ENCODE data around the gene C1orf53.
"Not testable (repeated sequence)": the region's sequence is repeated elsewhere in the genome, so short reads cannot be mapped to it uniquely, and the experiment has no call there.

The C1orf53 gene

DNA sequence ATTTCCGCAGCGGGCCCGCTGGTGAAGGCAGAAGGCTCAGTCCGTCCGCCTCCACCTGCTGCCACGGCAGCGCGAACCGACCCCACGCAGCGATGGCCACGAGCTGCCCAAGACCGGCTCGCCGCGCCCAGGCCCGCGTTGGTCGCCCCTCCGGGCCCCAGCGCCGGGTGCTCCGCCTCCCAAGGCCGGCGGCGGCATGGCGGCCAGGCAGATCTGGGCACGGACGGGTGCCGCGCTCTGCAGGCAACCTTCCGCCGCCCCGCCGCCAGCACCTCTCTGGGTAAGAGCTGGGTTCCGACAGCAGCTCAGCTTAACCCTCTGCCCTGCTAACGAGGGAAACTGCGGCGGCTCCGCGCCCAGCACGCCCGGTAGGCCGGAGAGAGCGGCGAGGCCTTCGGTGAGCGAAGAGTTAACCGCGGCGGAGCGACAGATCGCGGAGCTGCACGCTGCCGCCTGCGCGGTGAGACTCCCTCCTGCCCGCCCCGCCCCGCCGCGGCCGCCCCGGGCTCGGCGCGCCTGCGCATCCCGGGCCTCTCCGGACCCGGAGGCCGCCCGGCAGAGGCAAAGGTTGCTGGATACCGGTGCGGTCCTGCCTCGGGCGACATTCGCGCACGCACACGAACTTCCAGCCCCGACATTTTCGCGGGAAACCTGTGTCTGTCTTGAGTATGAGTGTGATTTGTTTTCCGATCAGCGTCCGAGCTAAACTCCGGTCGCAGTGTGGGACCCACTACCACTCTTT lies at the start of gene C1orf53:
TSS of gene C1orf53 (plus strand) at position 177 of the 742 bp plus-strand sequence. CDS start at position 197, 20 bp downstream.
- peak; percentile 94 to 96 for ATAC-seq

DNA sequence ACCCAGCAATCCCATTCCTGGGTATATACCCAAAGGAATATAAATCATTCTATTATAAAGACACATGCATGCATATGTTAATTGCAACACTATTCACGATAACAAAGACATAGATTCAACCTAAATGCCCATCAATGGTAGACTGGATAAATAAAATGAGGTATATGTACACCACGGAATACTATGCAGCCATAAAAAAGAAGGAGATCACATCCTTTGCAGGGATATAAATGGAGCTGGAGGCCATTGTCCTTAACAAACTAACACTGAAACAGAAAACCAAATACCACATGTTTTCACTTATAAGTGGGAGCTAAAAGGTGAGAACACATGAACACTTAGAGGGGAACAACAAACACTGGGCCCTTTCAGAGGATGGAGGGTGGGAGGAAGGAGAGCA lies 46.7 kb upstream of the C1orf53 start:
- ATAC-seq: not testable (repeated sequence)

DNA sequence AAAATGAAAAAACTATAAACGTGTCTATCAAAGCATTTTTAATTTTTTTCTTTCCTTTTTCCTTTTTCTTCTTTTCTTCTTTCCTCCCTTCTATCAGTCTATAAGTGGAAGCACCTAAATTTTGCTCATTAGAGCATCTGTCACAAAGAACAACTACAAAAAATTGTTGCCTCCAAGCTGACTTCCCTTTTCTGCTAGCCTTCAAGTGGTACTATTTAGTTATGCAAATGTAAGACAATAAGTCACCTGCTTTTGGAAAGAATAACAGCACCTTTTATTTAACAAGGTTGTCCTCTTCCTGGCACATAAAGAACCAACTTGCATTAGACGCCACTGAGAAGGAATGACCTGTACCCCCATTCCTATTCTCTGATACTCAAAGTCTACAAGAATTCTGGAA lies 45.0 kb upstream of the C1orf53 start:
- ATAC-seq: no peak

DNA sequence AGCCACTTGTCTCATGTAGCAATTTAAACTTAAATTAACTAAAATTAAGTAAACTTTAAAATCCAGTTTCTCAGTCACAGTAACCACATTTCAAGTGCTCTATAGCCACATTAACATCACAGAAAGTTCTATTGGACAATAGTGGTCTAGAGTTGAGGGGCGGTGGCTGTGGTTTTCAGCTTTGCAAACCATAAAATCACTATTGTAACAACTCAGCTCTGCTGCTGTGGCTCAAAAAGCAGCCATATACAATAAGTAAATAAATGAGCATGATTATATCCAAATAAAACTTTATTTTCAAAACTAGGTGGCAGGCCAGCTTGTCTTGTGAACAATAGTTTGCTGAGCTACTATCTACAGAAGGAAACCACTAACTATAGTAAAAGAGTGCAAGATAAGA lies 43.4 kb upstream of the C1orf53 start:
- no peak for ATAC-seq

DNA sequence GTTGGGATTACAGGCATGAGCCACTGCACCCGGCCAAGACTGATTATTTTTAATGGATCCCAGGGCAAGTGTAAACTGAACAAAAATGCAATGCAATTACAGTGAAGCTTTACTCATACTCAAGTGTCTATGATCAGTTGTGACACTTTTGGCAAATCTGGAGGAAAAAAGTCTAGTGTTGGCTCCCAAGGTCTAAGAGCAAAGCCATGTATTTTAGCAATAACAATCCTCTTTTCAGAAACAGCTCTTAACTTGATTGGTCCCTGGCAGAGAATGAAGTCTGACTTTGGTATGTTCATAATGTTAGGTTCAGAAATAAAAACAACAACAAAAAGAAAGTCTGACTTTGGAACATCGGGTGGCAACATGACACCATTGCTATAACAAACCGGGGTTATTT lies 40.2 kb upstream of the C1orf53 start:
- ATAC-seq: no peak

DNA sequence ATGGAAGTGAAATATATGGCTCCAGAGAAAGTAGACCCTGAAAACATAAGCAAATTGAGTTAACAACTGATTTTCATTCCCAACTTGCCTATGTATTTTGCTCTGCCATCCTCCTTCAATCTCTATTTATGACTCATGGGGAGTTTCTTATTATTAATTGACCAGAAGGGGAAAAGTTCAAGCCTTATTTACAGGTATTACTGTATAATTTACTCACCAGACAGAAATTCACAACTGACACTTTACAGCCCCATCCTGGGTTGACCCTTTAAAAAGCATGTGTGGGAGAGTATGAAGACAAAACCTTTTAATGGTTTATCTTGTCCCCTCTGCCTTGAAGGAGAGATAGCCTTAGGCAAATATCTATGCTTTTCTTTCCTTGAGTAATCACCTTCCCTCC lies 39.8 kb upstream of the C1orf53 start:
- no peak for ATAC-seq

DNA sequence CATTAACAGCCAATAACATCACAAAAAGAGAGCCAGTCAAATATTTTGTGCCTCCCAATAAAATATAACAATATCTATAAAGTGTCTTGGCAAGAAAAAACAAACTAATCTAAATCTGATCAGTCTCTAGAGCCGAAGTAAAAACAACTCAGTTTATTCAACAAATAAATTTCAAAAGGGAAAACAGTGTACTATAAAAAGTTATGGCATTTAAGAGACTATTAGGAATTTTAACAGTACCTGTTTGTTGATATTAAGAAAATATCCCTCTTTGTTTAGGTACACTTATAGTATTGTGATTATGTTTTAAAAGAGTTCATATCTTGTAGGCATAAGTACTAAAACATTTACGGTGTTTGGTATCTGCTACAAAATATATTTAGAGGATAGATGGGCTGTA lies 36.6 kb upstream of the C1orf53 start:
- ATAC-seq: no peak

DNA sequence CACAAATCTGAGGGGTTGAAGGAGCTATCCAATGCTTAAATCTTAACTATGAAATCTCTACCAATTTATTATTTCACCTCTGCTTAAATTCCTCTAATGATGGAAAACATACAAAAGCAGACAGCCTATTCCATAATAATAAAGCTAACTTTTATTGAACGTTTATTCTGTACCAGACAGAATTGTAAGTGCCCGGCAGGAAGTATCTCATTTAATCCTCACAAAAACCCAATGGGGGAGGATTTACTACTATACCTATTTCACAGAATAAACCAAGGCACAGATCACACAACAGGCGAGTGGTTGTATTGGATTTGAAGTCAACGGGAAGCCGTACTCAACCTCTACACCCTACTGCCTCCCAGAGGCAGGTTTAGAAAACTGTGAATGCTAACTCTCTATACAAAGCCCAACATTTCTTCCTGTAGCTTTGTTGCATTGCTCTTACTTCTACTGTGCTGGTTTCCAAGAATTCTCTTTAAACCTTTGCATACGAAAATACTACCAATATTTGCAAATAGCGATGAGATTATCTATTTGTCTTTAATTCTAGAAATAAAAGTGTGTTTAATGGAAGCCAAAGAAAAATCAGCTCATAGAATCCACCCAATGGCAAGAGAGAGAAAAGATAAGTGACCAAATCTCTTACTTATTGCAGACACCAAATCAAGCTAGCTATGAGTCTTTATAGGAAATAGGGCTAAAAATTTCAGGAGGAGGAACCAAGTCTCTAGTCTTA lies 33.5 kb upstream of the C1orf53 start:
- ATAC-seq: peak; percentile 74 to 75

DNA sequence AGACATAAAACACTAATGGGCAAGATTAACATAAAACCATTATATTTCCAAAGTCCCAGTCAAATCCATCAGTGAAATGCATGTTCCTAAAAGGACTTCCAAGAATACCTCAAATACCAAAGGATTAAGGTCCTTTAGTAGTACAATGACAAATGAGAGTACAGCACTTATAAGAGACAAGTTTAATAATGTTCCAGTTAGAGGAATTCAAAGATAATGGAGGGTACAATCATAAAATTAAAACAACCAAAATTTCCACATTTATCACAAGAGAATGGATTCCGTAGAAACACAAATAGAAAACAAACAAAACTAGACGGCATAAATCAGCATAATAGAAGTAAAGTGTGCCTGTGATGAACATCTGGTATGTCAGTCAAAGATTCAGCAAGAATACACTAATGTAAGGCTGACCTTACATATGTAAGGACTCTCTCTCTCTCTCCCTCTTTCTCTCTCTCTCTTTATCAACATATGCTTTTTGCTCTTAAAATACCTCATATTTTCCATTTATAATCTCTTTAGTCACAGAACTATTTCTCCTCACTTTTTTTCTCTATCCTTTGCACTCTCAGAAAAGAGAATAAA lies 32.8 kb upstream of the C1orf53 start:
- ATAC-seq: no peak

DNA sequence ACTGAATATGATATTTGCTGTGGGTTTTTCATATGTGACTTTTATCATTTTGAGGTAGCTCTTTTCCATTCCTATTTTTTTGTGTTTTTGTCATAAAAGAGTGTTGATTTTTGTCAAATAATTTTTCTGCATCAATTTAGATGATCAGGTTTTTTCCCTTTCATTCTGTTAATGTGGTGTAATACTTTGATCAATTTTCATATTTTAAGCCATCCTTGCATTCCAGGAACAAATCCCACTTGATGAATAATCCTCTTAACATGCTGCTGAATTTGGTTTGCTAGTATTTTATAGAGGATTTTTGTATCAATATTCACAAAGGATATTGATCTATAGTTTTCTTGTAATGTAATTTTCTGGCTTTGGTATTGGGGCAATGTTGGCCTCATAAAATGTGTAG lies 25.5 kb upstream of the C1orf53 start:
- no peak for ATAC-seq

DNA sequence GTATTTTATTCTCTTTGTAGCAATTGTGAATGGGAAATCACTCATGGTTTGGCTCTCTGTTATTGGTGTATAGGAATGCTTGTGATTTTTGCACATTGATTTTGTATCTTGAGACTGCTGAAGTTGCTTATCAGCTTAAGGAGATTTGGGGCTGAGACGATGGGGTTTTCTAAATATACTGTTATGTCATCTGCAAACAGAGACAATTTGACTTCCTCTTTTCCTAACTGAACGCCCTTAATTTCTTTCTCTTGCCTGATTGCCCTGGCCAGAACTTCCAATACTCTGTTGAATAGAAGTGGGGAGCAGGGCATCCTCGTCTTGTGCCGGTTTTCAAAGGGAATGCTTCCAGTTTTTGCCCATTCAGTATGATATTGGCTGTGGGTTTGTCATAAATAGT lies 22.0 kb upstream of the C1orf53 start:
- not testable (repeated sequence) for ATAC-seq

DNA sequence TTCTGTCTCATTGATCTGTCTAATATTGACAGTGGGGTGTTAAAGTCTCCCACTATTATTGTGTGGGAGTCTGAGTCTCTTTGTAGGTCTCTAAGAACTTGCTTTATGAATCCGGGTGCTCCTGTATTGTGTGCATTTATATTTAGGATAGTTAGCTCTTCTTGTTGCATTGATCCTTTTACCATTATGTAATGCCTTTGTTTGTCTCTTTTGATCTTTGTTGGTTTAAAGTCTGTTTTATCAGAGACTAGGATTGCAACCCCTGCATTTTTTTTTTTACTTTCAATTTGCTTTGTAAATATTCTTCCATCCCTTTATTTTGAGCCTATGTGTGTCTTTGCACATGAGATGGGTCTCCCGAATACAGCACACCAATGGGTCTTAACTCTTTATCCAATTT lies 20.2 kb upstream of the C1orf53 start:
- ATAC-seq: not testable (repeated sequence)

DNA sequence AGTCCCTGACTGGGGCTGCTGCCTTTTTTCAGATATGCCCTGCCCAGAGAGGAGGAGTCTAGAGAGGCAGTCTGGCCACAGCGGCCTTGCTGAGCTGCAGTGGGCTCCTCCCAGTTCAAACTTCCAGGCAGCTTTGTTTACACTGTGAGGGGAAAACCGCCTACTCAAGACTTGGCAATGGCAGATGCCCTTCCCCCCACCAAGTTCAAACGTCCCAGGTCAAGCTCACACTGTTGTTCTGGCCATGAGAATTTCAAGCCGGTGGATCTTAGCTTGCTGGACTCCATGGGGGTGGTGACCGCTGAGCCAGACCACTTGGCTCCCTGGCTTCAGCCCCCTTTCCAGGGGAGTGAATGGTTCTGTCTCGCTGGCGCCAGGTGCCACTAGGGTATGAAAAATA lies 18.3 kb upstream of the C1orf53 start:
- ATAC-seq: no peak

DNA sequence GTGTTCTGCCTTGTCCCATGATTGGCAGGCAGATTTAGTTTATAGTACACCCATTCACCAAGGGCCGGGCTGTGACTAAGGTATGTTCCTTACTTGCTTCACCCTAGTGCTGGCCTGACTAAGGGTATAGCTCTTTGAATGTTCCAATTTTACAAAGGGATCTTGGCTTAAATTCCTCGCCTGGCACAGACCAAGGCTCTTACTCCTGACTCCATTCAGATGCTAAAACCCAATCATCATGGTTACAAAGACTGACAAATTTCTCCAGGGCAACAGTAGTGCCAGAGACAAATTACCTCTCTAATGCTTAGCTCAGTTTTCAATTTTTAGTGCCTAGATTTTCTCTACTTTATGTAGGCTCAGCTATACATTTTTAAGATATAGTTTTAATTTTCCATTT lies 11.5 kb upstream of the C1orf53 start:
- ATAC-seq: no peak

DNA sequence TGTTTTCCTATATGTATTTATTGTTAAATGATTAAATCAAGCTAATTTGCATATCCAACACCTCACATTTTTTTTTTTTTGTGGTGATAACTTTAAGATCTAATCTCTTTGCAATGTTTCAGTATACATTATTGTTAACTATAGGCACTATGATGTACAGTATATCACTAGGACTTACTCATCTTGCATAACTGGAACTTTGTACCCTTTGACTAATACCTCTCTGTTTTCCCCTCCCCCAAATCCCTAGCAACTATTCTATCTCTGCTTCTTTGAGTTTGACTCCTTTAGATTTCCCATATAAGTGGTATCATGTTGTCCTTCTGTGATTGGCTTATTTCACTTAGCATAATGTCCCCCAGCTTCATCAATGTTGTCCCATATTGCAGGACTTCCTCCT lies 9.7 kb upstream of the C1orf53 start:
- no peak for ATAC-seq

DNA sequence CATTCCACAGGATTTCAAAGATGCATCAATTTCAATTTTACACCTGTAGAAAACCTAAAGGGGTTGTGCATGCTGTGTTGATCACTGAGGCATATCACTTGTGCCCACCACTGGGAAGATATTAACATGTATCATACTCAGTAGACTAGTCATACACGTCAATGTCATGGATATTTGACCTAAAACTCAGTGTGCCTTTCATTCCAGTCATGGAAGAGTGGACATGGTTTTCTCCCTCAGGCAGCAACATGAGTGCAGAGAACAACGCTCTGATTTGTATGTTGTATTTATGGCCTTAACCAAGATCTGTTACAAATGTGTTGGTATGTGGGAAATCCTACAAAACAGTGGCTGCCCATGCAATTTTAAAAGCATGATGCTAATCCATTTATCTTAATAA lies 6.1 kb upstream of the C1orf53 start:
- ATAC-seq: no peak

DNA sequence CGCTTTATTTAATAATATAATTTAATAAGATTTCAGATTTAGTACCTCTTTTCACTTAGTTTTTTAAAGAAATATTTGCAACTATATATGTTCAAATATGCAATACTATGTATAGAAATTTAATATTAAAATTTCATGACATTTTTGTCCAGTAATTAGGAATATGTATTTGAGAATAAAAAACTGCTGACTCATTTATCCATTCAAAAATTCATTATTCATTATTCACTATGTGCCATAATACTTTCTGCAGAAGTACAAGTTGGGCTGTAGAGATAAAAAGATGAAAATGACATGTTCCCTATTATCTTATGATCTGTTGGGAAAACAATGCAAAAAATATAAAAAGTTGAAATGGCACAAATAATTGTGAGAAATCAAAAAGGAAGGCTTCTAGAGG lies 3.4 kb upstream of the C1orf53 start:
- ATAC-seq: no peak

DNA sequence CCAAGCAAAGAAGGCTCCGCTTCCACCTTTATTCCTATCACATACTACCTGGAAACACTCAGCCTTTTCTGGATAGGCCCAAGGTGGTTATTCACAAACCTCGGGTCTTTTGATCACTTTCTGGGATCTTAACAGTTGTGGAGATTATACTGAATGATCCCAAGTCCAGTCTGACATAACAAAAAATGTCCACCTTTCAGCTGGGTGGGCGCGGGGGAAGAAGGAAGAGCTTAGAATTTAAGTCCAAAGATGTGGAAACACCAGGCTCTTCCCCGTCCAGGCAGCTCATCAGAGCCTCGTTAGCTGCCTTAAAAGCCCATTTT lies 338 bp upstream of the C1orf53 start:
- ATAC-seq: no peak

DNA sequence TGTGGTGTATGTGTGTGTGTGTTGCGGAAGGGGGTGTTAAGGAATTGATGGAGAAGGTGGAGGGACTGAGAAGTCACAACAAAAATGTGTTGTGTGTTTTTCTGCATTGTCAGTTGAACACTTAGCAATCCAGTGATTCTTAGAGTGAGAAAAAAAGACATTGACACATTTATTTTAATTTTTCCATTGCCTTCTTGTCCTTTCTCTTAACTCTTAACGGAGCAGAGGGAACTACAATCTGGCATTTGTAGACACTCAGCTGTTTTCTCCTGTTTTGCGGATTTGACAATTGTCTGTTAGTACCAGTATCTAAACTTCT lies 725 bp downstream of the C1orf53 start:
- no peak for ATAC-seq

DNA sequence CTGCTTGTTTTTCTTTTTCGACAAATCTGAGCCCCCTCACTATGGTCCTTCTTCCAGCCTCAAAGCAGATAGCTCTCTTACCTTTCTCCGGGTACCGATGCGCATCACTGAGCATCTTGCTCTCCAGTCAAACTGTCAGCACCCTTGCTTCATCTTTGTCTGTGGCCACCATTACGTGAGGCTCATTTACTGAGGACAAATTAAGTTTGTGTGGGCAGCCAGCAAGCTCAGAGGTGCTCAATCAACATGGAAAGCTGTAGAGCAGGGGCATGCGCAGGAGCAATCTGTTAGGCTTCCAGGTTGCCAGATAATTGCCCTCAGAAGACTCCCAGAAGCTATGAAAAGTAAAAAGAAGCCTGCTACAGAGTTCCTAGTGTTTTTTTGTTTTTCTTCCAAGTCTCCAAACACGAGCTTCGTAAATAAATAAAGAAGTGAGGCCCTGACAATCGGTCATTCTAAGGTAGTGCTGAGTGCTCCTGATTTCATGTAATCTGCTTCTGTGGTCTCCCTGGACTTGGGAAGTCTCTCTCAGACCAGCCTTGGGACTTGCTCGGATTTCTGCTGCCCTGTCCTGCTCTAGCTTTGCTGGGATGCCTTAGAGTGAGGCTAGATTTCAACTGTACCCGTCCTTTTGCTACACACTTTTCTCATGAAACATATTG lies 1.8 kb downstream of the C1orf53 start:
- ATAC-seq: no peak

DNA sequence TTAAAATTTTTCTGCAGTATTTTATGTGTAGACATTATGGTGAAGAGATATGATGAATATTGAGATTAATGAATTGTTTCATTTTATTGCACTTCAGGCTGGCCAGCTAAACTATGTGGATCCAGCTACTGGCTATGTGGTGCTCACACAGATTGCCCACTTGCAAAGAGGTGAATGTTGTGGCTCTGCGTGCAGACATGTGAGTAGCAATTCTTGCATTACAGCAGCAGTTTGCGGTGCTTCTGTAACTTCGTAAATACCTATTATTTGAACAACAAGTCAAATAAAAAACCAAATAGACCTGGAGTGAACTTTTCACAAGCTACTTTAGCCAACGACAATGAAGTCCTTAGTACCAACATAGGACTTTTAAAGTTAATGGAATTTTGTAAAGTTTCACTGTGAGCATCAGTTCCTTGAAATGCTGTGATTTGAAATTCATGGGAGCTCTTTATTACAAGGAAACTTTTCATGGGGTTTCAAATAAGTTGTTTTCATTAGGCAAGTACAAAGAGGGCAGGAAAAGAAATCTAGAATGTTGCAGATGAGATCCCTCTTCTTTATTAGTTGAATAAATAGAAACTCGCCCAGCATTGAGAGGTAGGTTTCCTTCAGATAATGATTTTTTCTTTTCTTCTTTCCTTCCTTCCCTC lies 3.4 kb downstream of the C1orf53 start:
- no peak for ATAC-seq

DNA sequence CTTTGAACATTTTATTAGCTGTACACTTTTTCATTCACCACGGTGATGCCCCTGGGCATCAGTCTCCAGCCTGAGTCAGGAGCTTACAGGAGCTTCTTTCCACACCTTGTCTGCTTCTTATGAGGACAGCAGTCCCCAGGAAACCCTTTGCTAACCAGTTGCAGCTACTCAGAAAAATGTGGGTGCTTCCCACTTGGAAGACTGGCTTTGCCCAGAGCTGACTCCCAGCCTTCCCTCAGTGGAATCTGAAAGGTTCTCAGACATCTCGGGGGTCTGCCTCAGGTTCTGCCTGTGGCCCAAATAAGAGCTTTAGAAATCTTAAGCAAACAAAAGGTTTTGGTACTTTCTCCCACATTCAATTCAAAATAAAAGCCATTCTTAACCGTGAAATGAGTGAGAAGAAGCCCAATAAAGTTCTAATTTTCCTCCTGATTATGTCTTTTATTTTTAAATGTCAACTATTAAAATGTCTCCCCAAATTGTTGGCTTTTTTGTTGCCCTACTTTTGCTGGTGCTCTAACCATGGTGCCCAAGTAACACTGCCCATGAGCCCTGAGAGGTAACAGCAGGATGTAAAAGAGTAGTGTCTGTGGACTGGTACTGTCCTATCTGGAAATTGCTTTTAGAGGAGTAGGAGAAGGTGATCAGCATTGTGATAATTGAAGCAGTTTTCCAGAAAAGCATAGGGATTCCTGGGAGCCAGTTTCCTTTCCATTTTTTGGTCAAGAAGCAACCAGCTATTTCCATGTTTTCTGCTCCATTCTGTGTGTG lies 5.6 kb downstream of the C1orf53 start:
- no peak for ATAC-seq
